Upper lobe of left lung (tissue), 4 donors: ENCODE data around the gene TRAF1.

Experiments used
- CTCF ChIP-seq, 6 experiments: fragments of 450-650 bp in 4 of 6; fragments of 200-600 bp in 2 of 6; sonication (generic) in 2 of 6; IDR thresholded peaks; one replicate each; pipeline ENCODE4 v1.5.1; 2016 to 2019; ENCODE audit warnings: antibody characterized with exemption in 6 of 6
- POLR2AphosphoS5 ChIP-seq, 2 donors: sonication (generic); formaldehyde crosslinking; IDR thresholded peaks; one replicate each; pipeline ENCODE4 v1.5.1; 2017; ENCODE audit warnings: antibody characterized with exemption in 2 of 2

GRCh38 chr9:120866651-120867050, 59.9 kb downstream of the TRAF1 start:
- TF ChIP-seq CTCF (IDR thresholded peaks at IDR 0.05) = no peak
- no peak for TF ChIP-seq POLR2AphosphoS5 (IDR thresholded peaks at IDR 0.05)
